SK-N-SH (cell line): ENCODE results near the gene PPP1R36. TPM values are rescaled to one million over a fixed set of nuclear protein-coding genes. Genes with fewer than 3 reads are reported as not detected.

Experiments
- CTCF ChIA-PET: fragments of 300-600, 350-600 bp; formaldehyde crosslinking; extraction: SDS; loops from one replicate; lab custom pipeline; 2021; lab: Yijun Ruan, JAX
- POLR2A ChIA-PET: fragments of 350-600 bp; sonication (Branson Sonifier 250); formaldehyde crosslinking; extraction: SDS; loops from one replicate; lab custom pipeline; 2020; ENCODE audit warnings: antibody characterized with exemption, inconsistent platforms; lab: Yijun Ruan, JAX
- DNase-seq: peaks from one replicate; pipeline ENCODE4 v3.0.0; 2012
- H2AFZ ChIP-seq: fragments of 200-600 bp; sonication (generic); 2 replicates; pipeline ENCODE4 v1.8.1; 2016; ENCODE audit warnings: antibody characterized with exemption, mild to moderate bottlenecking, low read depth
- H3F3A ChIP-seq: fragments of 200-600 bp; sonication (generic); replicated peaks from 2 replicates; pipeline ENCODE3; 2016; ENCODE audit warnings: antibody characterized with exemption, mild to moderate bottlenecking; ENCODE audit not compliant: insufficient read depth
- H3K27ac ChIP-seq, 2 experiments: fragments of 200-500 bp in 1 of 2; fragments of 200-600 bp in 1 of 2; sonication (Bioruptor generic) in 1 of 2; sonication (generic), shearing (Covaris generic) in 1 of 2; 2 replicates each; pipeline versions ENCODE4 v1.5.1 to v1.6.1; 2014 to 2016; ENCODE audit warnings: low read depth in 2 of 2, inconsistent platforms in 1 of 2, low read length in 1 of 2, mild to moderate bottlenecking in 1 of 2, mixed read lengths in 1 of 2
- H3K27me3 ChIP-seq: fragments of 200-600 bp; sonication (generic), shearing (Covaris generic); 2 replicates; pipeline ENCODE4 v1.6.1; 2016; ENCODE audit warnings: mixed run types; ENCODE audit not compliant: insufficient read depth
- H3K36me3 ChIP-seq, 2 experiments: fragments of 200-500 bp in 1 of 2; fragments of 200-600 bp in 1 of 2; sonication (Bioruptor generic) in 1 of 2; sonication (generic) in 1 of 2; replicated peaks in 1 of 2; 2 replicates each; pipeline versions ENCODE3 to v1.5.1; 2014 to 2016; ENCODE audit warnings: low read length in 1 of 2, mild to moderate bottlenecking in 1 of 2; ENCODE audit not compliant: insufficient read depth in 2 of 2, control insufficient read depth in 1 of 2
- H3K4me1 ChIP-seq, 2 experiments: fragments of 200-500 bp in 1 of 2; fragments of 200-600 bp in 1 of 2; sonication (Bioruptor generic) in 1 of 2; sonication (generic), shearing (Covaris generic) in 1 of 2; 2 replicates each; pipeline versions ENCODE4 v1.5.1 to v1.6.1; 2014 to 2016; ENCODE audit warnings: low read depth in 1 of 2, low read length in 1 of 2, mixed run types in 1 of 2; ENCODE audit not compliant: insufficient read depth in 2 of 2, control insufficient read depth in 1 of 2
- H3K4me2 ChIP-seq: fragments of 200-600 bp; sonication (generic), shearing (Covaris generic); 2 replicates; pipeline ENCODE4 v1.6.1; 2017; ENCODE audit warnings: mixed run types
- H3K4me3 ChIP-seq, 2 experiments: fragments of 200-500 bp in 1 of 2; fragments of 200-600 bp in 1 of 2; sonication (Bioruptor generic) in 1 of 2; sonication (generic), shearing (Covaris generic) in 1 of 2; 2 replicates each; pipeline versions ENCODE4 v1.5.1 to v1.8.1; 2014 to 2016; ENCODE audit warnings: low read depth in 2 of 2, inconsistent platforms in 1 of 2, low read length in 1 of 2, mild to moderate bottlenecking in 1 of 2, mixed read lengths in 1 of 2, moderate library complexity in 1 of 2
- H3K79me2 ChIP-seq: fragments of 200-600 bp; sonication (generic); 2 replicates; pipeline ENCODE4 v1.8.1; 2017; ENCODE audit warnings: mild to moderate bottlenecking; ENCODE audit not compliant: insufficient read depth
- H3K9ac ChIP-seq: fragments of 200-600 bp; sonication (generic); 2 replicates; pipeline ENCODE4 v1.6.1; 2017; ENCODE audit warnings: mixed run types
- H3K9me2 ChIP-seq: fragments of 200-600 bp; sonication (generic); 2 replicates; pipeline ENCODE4 v1.6.1; 2017; ENCODE audit warnings: mixed run types
- H3K9me3 ChIP-seq: fragments of 200-600 bp; sonication (generic); 2 replicates; pipeline ENCODE4 v1.6.1; 2017; ENCODE audit warnings: mixed run types, mild to moderate bottlenecking, moderate library complexity
- H4K20me1 ChIP-seq: fragments of 200-600 bp; sonication (generic); 2 replicates; pipeline ENCODE4 v1.6.1; 2017; ENCODE audit warnings: mild to moderate bottlenecking, mixed run types; ENCODE audit not compliant: insufficient read depth
- CHD2 ChIP-seq: fragments of 150-350 bp; IDR thresholded peaks from 2 replicates; pipeline ENCODE4 v1.6.1; 2018; ENCODE audit warnings: low read length; ENCODE audit not compliant: partially characterized antibody
- ELF1 ChIP-seq: IDR thresholded peaks from 2 replicates; pipeline ENCODE4 v1.4.0; 2012
- EP300 ChIP-seq, 2 experiments: IDR thresholded peaks; 2 replicates each; pipeline versions ENCODE4 v1.4.0 to v1.6.1; 2012; ENCODE audit warnings: borderline replicate concordance in 1 of 2, low read depth in 1 of 2, low read length in 1 of 2
- FOSL2 ChIP-seq: IDR thresholded peaks from 2 replicates; pipeline ENCODE4 v1.4.0; 2012; ENCODE audit warnings: low read depth, mild to moderate bottlenecking, moderate library complexity, borderline replicate concordance
- NFIC ChIP-seq: IDR thresholded peaks from 2 replicates; pipeline ENCODE4 v1.4.0; 2012; ENCODE audit warnings: borderline replicate concordance
- POLR2AphosphoS5 ChIP-seq: IDR thresholded peaks from 2 replicates; pipeline ENCODE4 v1.6.1; 2012; ENCODE audit warnings: low read depth, low read length
- YY1 ChIP-seq: IDR thresholded peaks from 2 replicates; pipeline ENCODE4 v1.4.0; 2012; ENCODE audit warnings: low read depth, mild to moderate bottlenecking
- ZBTB33 ChIP-seq: IDR thresholded peaks from 2 replicates; pipeline ENCODE4 v1.4.0; 2012; ENCODE audit warnings: low read depth, borderline replicate concordance
- WGBS: methylation state at CpG from one replicate; pipeline ENCODE4 v1.1.6; 2017; ENCODE audit warnings: low lambda C conversion rate; 5-methylcytosine and 5-hydroxymethylcytosine counted together
- polyA plus RNA-seq, 3 experiments: library from polyadenylated mRNA; depleted of rRNA; stranded (reverse); fragments of >200 nt; gene quantifications; 2 replicates each; pipeline ENCODE4 v1.2.3, GENCODE V29; 2012
- TF ChIP-seq, protein P1 (sequence below): fragments of 150-350 bp; IDR thresholded peaks from 2 replicates; pipeline ENCODE4 v1.6.1; 2017; ENCODE audit warnings: antibody characterized with exemption, low read length, low read depth, borderline replicate concordance
- TF ChIP-seq, protein P2 (sequence below): fragments of 200-600 bp; sonication (generic); IDR thresholded peaks from 2 replicates; pipeline ENCODE4 v1.6.1; 2017; ENCODE audit warnings: antibody characterized with exemption, mild to moderate bottlenecking, moderate library complexity
- TF ChIP-seq, protein P3 (sequence below): IDR thresholded peaks from 2 replicates; pipeline ENCODE4 v1.6.1; 2012; ENCODE audit warnings: mild to moderate bottlenecking, low read depth, low read length, moderate library complexity

The PPP1R36 gene
- polyA plus RNA-seq, 1 of the 3 experiments (the other 2 are of a cell fraction) = 0.08 TPM

- POLR2A ChIA-PET = interaction anchor here (1.2 kb wide), 1 partner anchor 11 kb away, joined by 4 read pairs; the partner anchor contains the start of gene HSPA2
Observed at GRCh38 chr14:64550621-64551333, 1.0 kb downstream of the PPP1R36 start.

More at GRCh38 chr14:64550621-64551333, 1.0 kb downstream of the PPP1R36 start:
- no peaks in the 10 kb centered on the region for H3K36me3 ChIP-seq
- H3K4me2 ChIP-seq = no peak overlapping the region
- no peak overlapping the region for H3K4me3 ChIP-seq
- H3F3A ChIP-seq = no peaks in the 10 kb centered on the region
- DNase-seq = no peak
- no peaks in the 10 kb centered on the region for H3K27me3 ChIP-seq
- 83% methylated on average over 7 of the region's 7 CpGs for WGBS
- H3K9me3 ChIP-seq = no peaks in the 10 kb centered on the region
- TF ChIP-seq POLR2AphosphoS5 (no peak), EP300 (IDR thresholded peaks at IDR 0.05; ENCODE audit: borderline replicate concordance in 1 of 2, low read depth in 1 of 2, low read length in 1 of 2) (no peak), NFIC (no peak), ZBTB33 (no peak), YY1 (no peak), CHD2 (no peak), FOSL2 (no peak), ELF1 (no peak)
- TF ChIP-seq, protein P1, sequence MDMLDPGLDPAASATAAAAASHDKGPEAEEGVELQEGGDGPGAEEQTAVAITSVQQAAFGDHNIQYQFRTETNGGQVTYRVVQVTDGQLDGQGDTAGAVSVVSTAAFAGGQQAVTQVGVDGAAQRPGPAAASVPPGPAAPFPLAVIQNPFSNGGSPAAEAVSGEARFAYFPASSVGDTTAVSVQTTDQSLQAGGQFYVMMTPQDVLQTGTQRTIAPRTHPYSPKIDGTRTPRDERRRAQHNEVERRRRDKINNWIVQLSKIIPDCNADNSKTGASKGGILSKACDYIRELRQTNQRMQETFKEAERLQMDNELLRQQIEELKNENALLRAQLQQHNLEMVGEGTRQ = no peak
- TF ChIP-seq, protein P2, sequence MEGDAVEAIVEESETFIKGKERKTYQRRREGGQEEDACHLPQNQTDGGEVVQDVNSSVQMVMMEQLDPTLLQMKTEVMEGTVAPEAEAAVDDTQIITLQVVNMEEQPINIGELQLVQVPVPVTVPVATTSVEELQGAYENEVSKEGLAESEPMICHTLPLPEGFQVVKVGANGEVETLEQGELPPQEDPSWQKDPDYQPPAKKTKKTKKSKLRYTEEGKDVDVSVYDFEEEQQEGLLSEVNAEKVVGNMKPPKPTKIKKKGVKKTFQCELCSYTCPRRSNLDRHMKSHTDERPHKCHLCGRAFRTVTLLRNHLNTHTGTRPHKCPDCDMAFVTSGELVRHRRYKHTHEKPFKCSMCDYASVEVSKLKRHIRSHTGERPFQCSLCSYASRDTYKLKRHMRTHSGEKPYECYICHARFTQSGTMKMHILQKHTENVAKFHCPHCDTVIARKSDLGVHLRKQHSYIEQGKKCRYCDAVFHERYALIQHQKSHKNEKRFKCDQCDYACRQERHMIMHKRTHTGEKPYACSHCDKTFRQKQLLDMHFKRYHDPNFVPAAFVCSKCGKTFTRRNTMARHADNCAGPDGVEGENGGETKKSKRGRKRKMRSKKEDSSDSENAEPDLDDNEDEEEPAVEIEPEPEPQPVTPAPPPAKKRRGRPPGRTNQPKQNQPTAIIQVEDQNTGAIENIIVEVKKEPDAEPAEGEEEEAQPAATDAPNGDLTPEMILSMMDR = no peak
- TF ChIP-seq, protein P3, sequence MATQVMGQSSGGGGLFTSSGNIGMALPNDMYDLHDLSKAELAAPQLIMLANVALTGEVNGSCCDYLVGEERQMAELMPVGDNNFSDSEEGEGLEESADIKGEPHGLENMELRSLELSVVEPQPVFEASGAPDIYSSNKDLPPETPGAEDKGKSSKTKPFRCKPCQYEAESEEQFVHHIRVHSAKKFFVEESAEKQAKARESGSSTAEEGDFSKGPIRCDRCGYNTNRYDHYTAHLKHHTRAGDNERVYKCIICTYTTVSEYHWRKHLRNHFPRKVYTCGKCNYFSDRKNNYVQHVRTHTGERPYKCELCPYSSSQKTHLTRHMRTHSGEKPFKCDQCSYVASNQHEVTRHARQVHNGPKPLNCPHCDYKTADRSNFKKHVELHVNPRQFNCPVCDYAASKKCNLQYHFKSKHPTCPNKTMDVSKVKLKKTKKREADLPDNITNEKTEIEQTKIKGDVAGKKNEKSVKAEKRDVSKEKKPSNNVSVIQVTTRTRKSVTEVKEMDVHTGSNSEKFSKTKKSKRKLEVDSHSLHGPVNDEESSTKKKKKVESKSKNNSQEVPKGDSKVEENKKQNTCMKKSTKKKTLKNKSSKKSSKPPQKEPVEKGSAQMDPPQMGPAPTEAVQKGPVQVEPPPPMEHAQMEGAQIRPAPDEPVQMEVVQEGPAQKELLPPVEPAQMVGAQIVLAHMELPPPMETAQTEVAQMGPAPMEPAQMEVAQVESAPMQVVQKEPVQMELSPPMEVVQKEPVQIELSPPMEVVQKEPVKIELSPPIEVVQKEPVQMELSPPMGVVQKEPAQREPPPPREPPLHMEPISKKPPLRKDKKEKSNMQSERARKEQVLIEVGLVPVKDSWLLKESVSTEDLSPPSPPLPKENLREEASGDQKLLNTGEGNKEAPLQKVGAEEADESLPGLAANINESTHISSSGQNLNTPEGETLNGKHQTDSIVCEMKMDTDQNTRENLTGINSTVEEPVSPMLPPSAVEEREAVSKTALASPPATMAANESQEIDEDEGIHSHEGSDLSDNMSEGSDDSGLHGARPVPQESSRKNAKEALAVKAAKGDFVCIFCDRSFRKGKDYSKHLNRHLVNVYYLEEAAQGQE = no peak
- no peaks in the 10 kb centered on the region for H3K9me2 ChIP-seq
- no peak overlapping the region for H3K9ac ChIP-seq
- no peaks in the 10 kb centered on the region for H3K4me1 ChIP-seq
- no peak overlapping the region for H3K27ac ChIP-seq
- no peak overlapping the region for H2AFZ ChIP-seq
- H4K20me1 ChIP-seq = no peaks in the 10 kb centered on the region
- CTCF ChIA-PET = interaction anchor here (0.6 to 2.0 kb wide), 5 partner anchors 8 to 764 kb away, joined by 3 to 7 read pairs (median 3); partner anchors contain the start of gene HSPA2
- H3K79me2 ChIP-seq = no peaks in the 10 kb centered on the region
